ENCODE measurements around the gene HIGD1B.

HIGD1B gene

GRCh38 chr17:44846206-44846605 is 1.5 kb upstream of the HIGD1B start:
- Histone ChIP-seq H3K27ac (ENCODE audit: low read length) (no peak overlapping the region), H3K4me3 (ENCODE audit: low read length) (no peak overlapping the region), H3K27me3 (ENCODE audit: low read depth, low read length) (no peaks in the 10 kb centered on the region), H2AFZ (ENCODE audit: low read depth, low read length) (no peak overlapping the region), H3K9ac (ENCODE audit: low read length) (no peak overlapping the region), H3K4me1 (ENCODE audit: low read length) (no peaks in the 10 kb centered on the region), H3K9me3 (ENCODE audit: insufficient read depth, low read length) (no peaks in the 10 kb centered on the region), H4K20me1 (ENCODE audit: insufficient read depth, low read length) (no peaks in the 10 kb centered on the region), H3K36me3 (replicated peaks; ENCODE audit: low read depth, low read length) (peaks cover 18% of the 10 kb centered on the region), H3K79me2 (ENCODE audit: low read length) (no peaks in the 10 kb centered on the region), H3K4me2 (ENCODE audit: low read length) (no peak overlapping the region)
- TF ChIP-seq EZH2phosphoT487 (IDR thresholded peaks at IDR 0.05; ENCODE audit: low read depth) (no peak), CTCF (IDR thresholded peaks at IDR 0.05; ENCODE audit: low read depth, low read length) (no peak)

GRCh38 chr17:44848257-44848795 is 643 bp downstream of the HIGD1B start:
- H3K4me2 ChIP-seq (ENCODE audit: low read length) = no peak overlapping the region
- H3K9me3 ChIP-seq (ENCODE audit: insufficient read depth, low read length) = no peaks in the 10 kb centered on the region
- no peaks in the 10 kb centered on the region for H3K79me2 ChIP-seq (ENCODE audit: low read length)
- no peaks in the 10 kb centered on the region for H4K20me1 ChIP-seq (ENCODE audit: insufficient read depth, low read length)
- H3K4me1 ChIP-seq (ENCODE audit: low read length) = no peaks in the 10 kb centered on the region
- TF ChIP-seq EZH2phosphoT487 (IDR thresholded peaks at IDR 0.05; ENCODE audit: low read depth) (no peak), CTCF (IDR thresholded peaks at IDR 0.05; ENCODE audit: low read depth, low read length) (no peak)
- no peak overlapping the region for H3K27ac ChIP-seq (ENCODE audit: low read length)
- no peak overlapping the region for H2AFZ ChIP-seq (ENCODE audit: low read depth, low read length)
- H3K4me3 ChIP-seq (ENCODE audit: low read length) = no peak overlapping the region
- peaks cover 26% of the 10 kb centered on the region for H3K36me3 ChIP-seq (replicated peaks; ENCODE audit: low read depth, low read length)
- no peak overlapping the region for H3K9ac ChIP-seq (ENCODE audit: low read length)
- no peaks in the 10 kb centered on the region for H3K27me3 ChIP-seq (ENCODE audit: low read depth, low read length)

GRCh38 chr17:44848961-44849489 is 1.3 kb downstream of the HIGD1B start:
- Histone ChIP-seq H3K4me1 (ENCODE audit: low read length) (no peaks in the 10 kb centered on the region), H3K79me2 (ENCODE audit: low read length) (no peaks in the 10 kb centered on the region), H3K9ac (ENCODE audit: low read length) (no peak overlapping the region), H4K20me1 (ENCODE audit: insufficient read depth, low read length) (no peaks in the 10 kb centered on the region), H3K27me3 (ENCODE audit: low read depth, low read length) (no peaks in the 10 kb centered on the region), H3K36me3 (replicated peaks; ENCODE audit: low read depth, low read length) (peaks cover 32% of the 10 kb centered on the region), H3K4me2 (ENCODE audit: low read length) (no peak overlapping the region), H3K4me3 (ENCODE audit: low read length) (no peak overlapping the region), H3K9me3 (ENCODE audit: insufficient read depth, low read length) (no peaks in the 10 kb centered on the region), H3K27ac (ENCODE audit: low read length) (no peak overlapping the region), H2AFZ (ENCODE audit: low read depth, low read length) (no peak overlapping the region)
- TF ChIP-seq EZH2phosphoT487 (IDR thresholded peaks at IDR 0.05; ENCODE audit: low read depth) (no peak), CTCF (IDR thresholded peaks at IDR 0.05; ENCODE audit: low read depth, low read length) (no peak)

GRCh38 chr17:44850025-44850424 is 2.3 kb downstream of the HIGD1B start:
- H3K4me3 ChIP-seq (ENCODE audit: low read length) = no peak overlapping the region
- H3K4me2 ChIP-seq (ENCODE audit: low read length) = no peak overlapping the region
- no peak overlapping the region for H3K9ac ChIP-seq (ENCODE audit: low read length)
- no peaks in the 10 kb centered on the region for H4K20me1 ChIP-seq (ENCODE audit: insufficient read depth, low read length)
- H3K4me1 ChIP-seq (ENCODE audit: low read length) = no peaks in the 10 kb centered on the region
- H3K36me3 ChIP-seq (replicated peaks; ENCODE audit: low read depth, low read length) = peaks cover 41% of the 10 kb centered on the region
- H3K27ac ChIP-seq (ENCODE audit: low read length) = no peak overlapping the region
- H3K79me2 ChIP-seq (ENCODE audit: low read length) = no peaks in the 10 kb centered on the region
- H2AFZ ChIP-seq (ENCODE audit: low read depth, low read length) = no peak overlapping the region
- H3K27me3 ChIP-seq (ENCODE audit: low read depth, low read length) = no peaks in the 10 kb centered on the region
- no peaks in the 10 kb centered on the region for H3K9me3 ChIP-seq (ENCODE audit: insufficient read depth, low read length)
- TF ChIP-seq CTCF (IDR thresholded peaks at IDR 0.05; ENCODE audit: low read depth, low read length) (no peak), EZH2phosphoT487 (IDR thresholded peaks at IDR 0.05; ENCODE audit: low read depth) (no peak)
